ENCODE data around the gene KNSTRN.

Gene KNSTRN

GRCh38 chr15:40367371-40367685 is 15.2 kb upstream of the KNSTRN start:
- TF ChIP-seq CTCF (conservative IDR thresholded peaks at IDR 0.05; ENCODE audit: control insufficient read depth, insufficient read depth, low read depth, low read length), result no peak
- H3K4me3 ChIP-seq (ENCODE audit: control insufficient read depth, low read depth, low read length), result no peak overlapping the region
- DNase-seq (ENCODE audit: low read depth), result no peak

GRCh38 chr15:40367686-40368611 is 14.6 kb upstream of the KNSTRN start:
- H3K4me3 ChIP-seq (ENCODE audit: control insufficient read depth, low read depth, low read length), result no peak overlapping the region
- TF ChIP-seq CTCF (conservative IDR thresholded peaks at IDR 0.05; ENCODE audit: control insufficient read depth, insufficient read depth, low read depth, low read length), result peak; percentile 44

GRCh38 chr15:40368719-40369473 is 13.6 kb upstream of the KNSTRN start:
- no peak for TF ChIP-seq CTCF (conservative IDR thresholded peaks at IDR 0.05; ENCODE audit: control insufficient read depth, insufficient read depth, low read depth, low read length)
- DNase-seq (ENCODE audit: low read depth), result no peak
- H3K4me3 ChIP-seq (ENCODE audit: control insufficient read depth, low read depth, low read length), result no peak overlapping the region

More at GRCh38 chr15:40367686-40368611, 14.6 kb upstream of the KNSTRN start:
- DNase-seq (ENCODE audit: low read depth), result peak; percentile 81

- DNase-seq (ENCODE audit: low read depth), result no peak
- TF ChIP-seq CTCF (conservative IDR thresholded peaks at IDR 0.05; ENCODE audit: control insufficient read depth, insufficient read depth, low read depth, low read length), result no peak
- no peak overlapping the region for H3K4me3 ChIP-seq (ENCODE audit: control insufficient read depth, low read depth, low read length)
Measured at GRCh38 chr15:40369474-40369869, 13.0 kb upstream of the KNSTRN start.

GRCh38 chr15:40369971-40370370 is 12.6 kb upstream of the KNSTRN start:
- H3K4me3 ChIP-seq (ENCODE audit: control insufficient read depth, low read depth, low read length), result no peak overlapping the region
- no peak for DNase-seq (ENCODE audit: low read depth)
- no peak for TF ChIP-seq CTCF (conservative IDR thresholded peaks at IDR 0.05; ENCODE audit: control insufficient read depth, insufficient read depth, low read depth, low read length)

GRCh38 chr15:40372981-40373380 is 9.5 kb upstream of the KNSTRN start:
- no peak for DNase-seq (ENCODE audit: low read depth)
- no peak overlapping the region for H3K4me3 ChIP-seq (ENCODE audit: control insufficient read depth, low read depth, low read length)
- no peak for TF ChIP-seq CTCF (conservative IDR thresholded peaks at IDR 0.05; ENCODE audit: control insufficient read depth, insufficient read depth, low read depth, low read length)

Measured in fibroblast of mammary gland (primary cell).